HEK293 (cell line): ENCODE results near the gene B4GALNT3.

ENCODE experiments used
- BCL11A ChIP-seq: fragments of 450-650 bp; formaldehyde crosslinking; IDR thresholded peaks from 2 replicates; pipeline ENCODE4 v1.5.1; 2016; ENCODE audit warnings: low read depth, missing biosample characterization, missing genetic modification characterization
- MYNN ChIP-seq: fragments of 450-650 bp; formaldehyde crosslinking; IDR thresholded peaks from 2 replicates; pipeline ENCODE4 v1.5.1; 2016; ENCODE audit warnings: missing biosample characterization, missing genetic modification characterization, borderline replicate concordance
- SCRT2 ChIP-seq: fragments of 450-650 bp; formaldehyde crosslinking; IDR thresholded peaks from 2 replicates; pipeline ENCODE4 v1.5.1; 2016; ENCODE audit warnings: missing biosample characterization, missing genetic modification characterization
- ZFP37 ChIP-seq: fragments of 450-650 bp; formaldehyde crosslinking; IDR thresholded peaks from 2 replicates; pipeline ENCODE4 v1.5.1; 2016; ENCODE audit warnings: missing biosample characterization, missing genetic modification characterization
- ZFP69B ChIP-seq: fragments of 450-650 bp; formaldehyde crosslinking; IDR thresholded peaks from 2 replicates; pipeline ENCODE4 v1.5.1; 2016; ENCODE audit warnings: missing biosample characterization, missing genetic modification characterization
- ZNF121 ChIP-seq: fragments of 450-650 bp; formaldehyde crosslinking; IDR thresholded peaks from 2 replicates; pipeline ENCODE4 v1.5.1; 2016; ENCODE audit warnings: missing biosample characterization, missing genetic modification characterization
- ZNF138 ChIP-seq: fragments of 450-650 bp; formaldehyde crosslinking; IDR thresholded peaks from 2 replicates; pipeline ENCODE4 v1.5.1; 2016; ENCODE audit warnings: missing biosample characterization, missing genetic modification characterization, borderline replicate concordance
- ZNF274 ChIP-seq, 2 experiments: fragments of 200-500 bp in 1 of 2; fragments of 450-650 bp in 1 of 2; sonication (Bioruptor generic) in 1 of 2; formaldehyde crosslinking in 1 of 2; IDR thresholded peaks; 2 replicates each; pipeline versions ENCODE4 v1.5.1 to v1.6.1; 2014 to 2016; ENCODE audit warnings: borderline replicate concordance in 1 of 2, inconsistent platforms in 1 of 2, low read length in 1 of 2, missing biosample characterization in 1 of 2, missing genetic modification characterization in 1 of 2
- ZNF629 ChIP-seq: fragments of 450-650 bp; formaldehyde crosslinking; IDR thresholded peaks from 2 replicates; pipeline ENCODE4 v1.5.1; 2017; ENCODE audit warnings: missing biosample characterization, missing genetic modification characterization
- ZNF768 ChIP-seq: fragments of 450-650 bp; formaldehyde crosslinking; IDR thresholded peaks from 2 replicates; pipeline ENCODE4 v1.5.1; 2018; ENCODE audit warnings: missing biosample characterization, mild to moderate bottlenecking, missing genetic modification characterization
- TF ChIP-seq, protein P1 (sequence below): fragments of 450-650 bp; formaldehyde crosslinking; IDR thresholded peaks from 2 replicates; pipeline ENCODE4 v1.5.1; 2016; ENCODE audit warnings: missing biosample characterization, missing genetic modification characterization
- TF ChIP-seq, protein P2 (sequence below): sonication (generic); formaldehyde crosslinking; IDR thresholded peaks from 2 replicates; pipeline ENCODE4 v1.8.1; 2022; ENCODE audit warnings: mild to moderate bottlenecking, moderate library complexity, missing genetic modification reagents
- TF ChIP-seq, protein P3 (sequence below): fragments of 450-650 bp; formaldehyde crosslinking; IDR thresholded peaks from 2 replicates; pipeline ENCODE4 v1.5.1; 2016; ENCODE audit warnings: missing biosample characterization, missing genetic modification characterization
- TF ChIP-seq, protein P4 (sequence below): fragments of 450-650 bp; formaldehyde crosslinking; IDR thresholded peaks from 2 replicates; pipeline ENCODE4 v1.5.1; 2016; ENCODE audit warnings: missing biosample characterization, missing genetic modification characterization

DNA sequence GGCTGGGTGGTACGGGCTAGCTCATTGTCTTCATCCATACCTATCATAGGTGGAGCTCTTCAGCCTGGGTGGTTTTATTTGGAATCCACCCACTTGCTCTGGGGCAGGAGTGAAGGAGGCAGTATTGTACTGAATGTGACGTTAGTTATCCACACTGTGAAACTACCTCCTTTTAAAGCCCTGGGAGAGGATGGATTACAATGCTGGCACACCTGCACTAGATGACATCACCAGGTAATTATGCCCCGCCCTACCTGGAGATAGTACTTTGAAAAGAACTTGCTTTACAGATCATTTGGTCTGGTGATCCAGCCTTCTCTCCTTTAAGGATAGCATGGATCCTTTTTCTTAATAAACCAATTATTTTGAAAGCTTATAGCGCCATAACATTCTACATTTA, 78.0 kb downstream of the B4GALNT3 start:
- TF ChIP-seq, protein P1, sequence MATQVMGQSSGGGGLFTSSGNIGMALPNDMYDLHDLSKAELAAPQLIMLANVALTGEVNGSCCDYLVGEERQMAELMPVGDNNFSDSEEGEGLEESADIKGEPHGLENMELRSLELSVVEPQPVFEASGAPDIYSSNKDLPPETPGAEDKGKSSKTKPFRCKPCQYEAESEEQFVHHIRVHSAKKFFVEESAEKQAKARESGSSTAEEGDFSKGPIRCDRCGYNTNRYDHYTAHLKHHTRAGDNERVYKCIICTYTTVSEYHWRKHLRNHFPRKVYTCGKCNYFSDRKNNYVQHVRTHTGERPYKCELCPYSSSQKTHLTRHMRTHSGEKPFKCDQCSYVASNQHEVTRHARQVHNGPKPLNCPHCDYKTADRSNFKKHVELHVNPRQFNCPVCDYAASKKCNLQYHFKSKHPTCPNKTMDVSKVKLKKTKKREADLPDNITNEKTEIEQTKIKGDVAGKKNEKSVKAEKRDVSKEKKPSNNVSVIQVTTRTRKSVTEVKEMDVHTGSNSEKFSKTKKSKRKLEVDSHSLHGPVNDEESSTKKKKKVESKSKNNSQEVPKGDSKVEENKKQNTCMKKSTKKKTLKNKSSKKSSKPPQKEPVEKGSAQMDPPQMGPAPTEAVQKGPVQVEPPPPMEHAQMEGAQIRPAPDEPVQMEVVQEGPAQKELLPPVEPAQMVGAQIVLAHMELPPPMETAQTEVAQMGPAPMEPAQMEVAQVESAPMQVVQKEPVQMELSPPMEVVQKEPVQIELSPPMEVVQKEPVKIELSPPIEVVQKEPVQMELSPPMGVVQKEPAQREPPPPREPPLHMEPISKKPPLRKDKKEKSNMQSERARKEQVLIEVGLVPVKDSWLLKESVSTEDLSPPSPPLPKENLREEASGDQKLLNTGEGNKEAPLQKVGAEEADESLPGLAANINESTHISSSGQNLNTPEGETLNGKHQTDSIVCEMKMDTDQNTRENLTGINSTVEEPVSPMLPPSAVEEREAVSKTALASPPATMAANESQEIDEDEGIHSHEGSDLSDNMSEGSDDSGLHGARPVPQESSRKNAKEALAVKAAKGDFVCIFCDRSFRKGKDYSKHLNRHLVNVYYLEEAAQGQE (tag by site-specific recombination), result no peak
- no peak for TF ChIP-seq MYNN (tag by site-specific recombination)
- no peak for TF ChIP-seq ZNF274 (IDR thresholded peaks at IDR 0.05; ENCODE audit: low read length)
- TF ChIP-seq ZNF274 (tag by site-specific recombination; IDR thresholded peaks at IDR 0.05; ENCODE audit: borderline replicate concordance), result no peak
- no peak for TF ChIP-seq ZNF138 (tag by site-specific recombination)
- TF ChIP-seq, protein P2, sequence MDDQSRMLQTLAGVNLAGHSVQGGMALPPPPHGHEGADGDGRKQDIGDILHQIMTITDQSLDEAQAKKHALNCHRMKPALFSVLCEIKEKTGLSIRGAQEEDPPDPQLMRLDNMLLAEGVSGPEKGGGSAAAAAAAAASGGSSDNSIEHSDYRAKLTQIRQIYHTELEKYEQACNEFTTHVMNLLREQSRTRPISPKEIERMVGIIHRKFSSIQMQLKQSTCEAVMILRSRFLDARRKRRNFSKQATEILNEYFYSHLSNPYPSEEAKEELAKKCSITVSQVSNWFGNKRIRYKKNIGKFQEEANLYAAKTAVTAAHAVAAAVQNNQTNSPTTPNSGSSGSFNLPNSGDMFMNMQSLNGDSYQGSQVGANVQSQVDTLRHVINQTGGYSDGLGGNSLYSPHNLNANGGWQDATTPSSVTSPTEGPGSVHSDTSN (CRISPR knock-in tag), result no peak
- no peak for TF ChIP-seq ZNF768
- TF ChIP-seq, protein P3, sequence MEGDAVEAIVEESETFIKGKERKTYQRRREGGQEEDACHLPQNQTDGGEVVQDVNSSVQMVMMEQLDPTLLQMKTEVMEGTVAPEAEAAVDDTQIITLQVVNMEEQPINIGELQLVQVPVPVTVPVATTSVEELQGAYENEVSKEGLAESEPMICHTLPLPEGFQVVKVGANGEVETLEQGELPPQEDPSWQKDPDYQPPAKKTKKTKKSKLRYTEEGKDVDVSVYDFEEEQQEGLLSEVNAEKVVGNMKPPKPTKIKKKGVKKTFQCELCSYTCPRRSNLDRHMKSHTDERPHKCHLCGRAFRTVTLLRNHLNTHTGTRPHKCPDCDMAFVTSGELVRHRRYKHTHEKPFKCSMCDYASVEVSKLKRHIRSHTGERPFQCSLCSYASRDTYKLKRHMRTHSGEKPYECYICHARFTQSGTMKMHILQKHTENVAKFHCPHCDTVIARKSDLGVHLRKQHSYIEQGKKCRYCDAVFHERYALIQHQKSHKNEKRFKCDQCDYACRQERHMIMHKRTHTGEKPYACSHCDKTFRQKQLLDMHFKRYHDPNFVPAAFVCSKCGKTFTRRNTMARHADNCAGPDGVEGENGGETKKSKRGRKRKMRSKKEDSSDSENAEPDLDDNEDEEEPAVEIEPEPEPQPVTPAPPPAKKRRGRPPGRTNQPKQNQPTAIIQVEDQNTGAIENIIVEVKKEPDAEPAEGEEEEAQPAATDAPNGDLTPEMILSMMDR (tag by site-specific recombination), result no peak
- no peak for TF ChIP-seq ZNF121 (tag by site-specific recombination)
- TF ChIP-seq SCRT2, result no peak
- TF ChIP-seq BCL11A, result no peak
- no peak for TF ChIP-seq ZNF629 (tag by site-specific recombination)
- TF ChIP-seq, protein P4, sequence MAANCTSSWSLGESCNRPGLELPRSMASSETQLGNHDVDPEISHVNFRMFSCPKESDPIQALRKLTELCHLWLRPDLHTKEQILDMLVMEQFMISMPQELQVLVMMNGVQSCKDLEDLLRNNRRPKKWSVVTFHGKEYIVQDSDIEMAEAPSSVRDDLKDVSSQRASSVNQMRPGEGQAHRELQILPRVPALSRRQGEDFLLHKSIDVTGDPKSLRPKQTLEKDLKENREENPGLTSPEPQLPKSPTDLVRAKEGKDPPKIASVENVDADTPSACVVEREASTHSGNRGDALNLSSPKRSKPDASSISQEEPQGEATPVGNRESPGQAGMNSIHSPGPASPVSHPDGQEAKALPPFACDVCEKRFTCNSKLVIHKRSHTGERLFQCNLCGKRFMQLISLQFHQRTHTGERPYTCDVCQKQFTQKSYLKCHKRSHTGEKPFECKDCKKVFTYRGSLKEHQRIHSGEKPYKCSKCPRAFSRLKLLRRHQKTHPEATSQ (tag by site-specific recombination), result no peak
- no peak for TF ChIP-seq ZFP69B (tag by site-specific recombination)
- no peak for TF ChIP-seq ZFP37
